Lung (tissue), 12 donors: Measurements from ENCODE around the gene ACTA2. TPM values are rescaled to one million over a fixed set of nuclear protein-coding genes. Genes with fewer than 3 reads are reported as not detected.

ENCODE experiments used
- ATAC-seq: fragments of 200-7000 bp; cut with Tn5 transposase; one replicate; pipeline ENCODE4 v1.9.1; 2020; ENCODE audit warnings: moderate number of reproducible peaks; ENCODE audit not compliant: insufficient read depth, low FRiP score
- DNase-seq, 3 donors: peaks; one replicate each; pipeline ENCODE4 v3.0.0-alpha.2; 2013 to 2017
- H3K27ac ChIP-seq, 2 donors: one replicate each; pipeline ENCODE4 v1.5.1; 2013; ENCODE audit warnings: mild to moderate bottlenecking in 2 of 2, moderate library complexity in 2 of 2, control low read depth in 1 of 2, inconsistent platforms in 1 of 2, low read depth in 1 of 2, low read length in 1 of 2
- H3K27me3 ChIP-seq, 3 donors: one replicate each; pipeline ENCODE4 v1.5.1; 2013; ENCODE audit warnings: low read length in 2 of 3; ENCODE audit not compliant: control insufficient read depth in 3 of 3, insufficient read depth in 3 of 3
- H3K36me3 ChIP-seq, 4 donors: one replicate each; pipeline ENCODE4 v1.5.1; 2013; ENCODE audit warnings: low read length in 4 of 4, mild to moderate bottlenecking in 1 of 4, moderate library complexity in 1 of 4; ENCODE audit not compliant: control insufficient read depth in 4 of 4, insufficient read depth in 4 of 4
- H3K4me1 ChIP-seq, 5 donors: one replicate each; pipeline ENCODE4 v1.5.1; 2013; ENCODE audit warnings: low read length in 5 of 5, mild to moderate bottlenecking in 2 of 5, moderate library complexity in 1 of 5; ENCODE audit not compliant: control insufficient read depth in 5 of 5, insufficient read depth in 5 of 5
- H3K4me3 ChIP-seq: one replicate; pipeline ENCODE4 v1.5.1; 2013; ENCODE audit warnings: mild to moderate bottlenecking, control low read depth, moderate library complexity
- H3K9ac ChIP-seq, 2 donors: one replicate each; pipeline ENCODE4 v1.5.1; 2013; ENCODE audit warnings: low read length in 2 of 2, control low read depth in 1 of 2; ENCODE audit not compliant: insufficient read depth in 1 of 2
- H3K9me3 ChIP-seq, 4 donors: one replicate each; pipeline ENCODE4 v1.5.1; 2013; ENCODE audit warnings: low read length in 3 of 4, mild to moderate bottlenecking in 1 of 4, moderate library complexity in 1 of 4; ENCODE audit not compliant: control insufficient read depth in 4 of 4, insufficient read depth in 3 of 4
- WGBS, 2 donors: extraction: QIAGEN DNeasy Blood & Tissue Kit; methylation state at CpG; one replicate each; pipeline ENCODE4 v1.1.7; 2013; 5-methylcytosine and 5-hydroxymethylcytosine counted together
- polyA plus RNA-seq, 2 donors: library from polyadenylated mRNA; stranded (reverse); fragments of 200-250 nt; gene quantifications; one replicate each; pipeline ENCODE4 v1.2.1, GENCODE V29; 2013
- total RNA-seq, 2 donors: library from RNA; depleted of rRNA in 1 of 2; stranded (reverse); fragments of >200 nt in 1 of 2; gene quantifications; one replicate each; pipeline ENCODE4 v1.2.1, GENCODE V29; 2014 to 2021
- TF ChIP-seq, protein P1 (sequence below): IDR thresholded peaks from 2 replicates; pipeline ENCODE4 v1.5.1; 2012; ENCODE audit warnings: mild to moderate bottlenecking; ENCODE audit errors: control extremely low read depth, extremely low read depth
- donor health status: control.
- donor health status: control.
- donor health status: Bipolar disorder and iron deficiency.
- donor health status: healthy.
- donor health status: DM: yes; HTN: yes; CAD: no.

ACTA2 gene
- total and polyA plus RNA-seq, 4 donors, result 186 to 485 (median 249) TPM

GRCh38 chr10:88927416-88927690 is 25.2 kb downstream of the ACTA2 start:
- Histone ChIP-seq H3K4me3 (no peak overlapping the region), H3K9ac (no peak overlapping the region), H3K36me3 (no peaks in the 10 kb centered on the region), H3K9me3 (no peaks in the 10 kb centered on the region), H3K27me3 (no peaks in the 10 kb centered on the region), H3K4me1 (peaks cover 0 to 28% (median 6%) of the 10 kb centered on the region in 5 donors), H3K27ac (peak overlapping the region in 1 of 2 donors; percentile 6)
- 82 to 86% methylated on average over 2 of the region's 2 CpGs for WGBS, 2 donors
- TF ChIP-seq, protein P1, sequence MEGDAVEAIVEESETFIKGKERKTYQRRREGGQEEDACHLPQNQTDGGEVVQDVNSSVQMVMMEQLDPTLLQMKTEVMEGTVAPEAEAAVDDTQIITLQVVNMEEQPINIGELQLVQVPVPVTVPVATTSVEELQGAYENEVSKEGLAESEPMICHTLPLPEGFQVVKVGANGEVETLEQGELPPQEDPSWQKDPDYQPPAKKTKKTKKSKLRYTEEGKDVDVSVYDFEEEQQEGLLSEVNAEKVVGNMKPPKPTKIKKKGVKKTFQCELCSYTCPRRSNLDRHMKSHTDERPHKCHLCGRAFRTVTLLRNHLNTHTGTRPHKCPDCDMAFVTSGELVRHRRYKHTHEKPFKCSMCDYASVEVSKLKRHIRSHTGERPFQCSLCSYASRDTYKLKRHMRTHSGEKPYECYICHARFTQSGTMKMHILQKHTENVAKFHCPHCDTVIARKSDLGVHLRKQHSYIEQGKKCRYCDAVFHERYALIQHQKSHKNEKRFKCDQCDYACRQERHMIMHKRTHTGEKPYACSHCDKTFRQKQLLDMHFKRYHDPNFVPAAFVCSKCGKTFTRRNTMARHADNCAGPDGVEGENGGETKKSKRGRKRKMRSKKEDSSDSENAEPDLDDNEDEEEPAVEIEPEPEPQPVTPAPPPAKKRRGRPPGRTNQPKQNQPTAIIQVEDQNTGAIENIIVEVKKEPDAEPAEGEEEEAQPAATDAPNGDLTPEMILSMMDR, result no peak
- DNase-seq (peak in 1 of 3 donors; percentile 35), ATAC-seq (no peak)

GRCh38 chr10:88926566-88927415 is 25.8 kb downstream of the ACTA2 start:
- TF ChIP-seq, protein P1, result no peak
- Histone ChIP-seq H3K27me3 (no peaks in the 10 kb centered on the region), H3K9me3 (no peaks in the 10 kb centered on the region), H3K4me3 (no peak overlapping the region), H3K27ac (peak overlapping the region in 1 of 2 donors; percentile 66), H3K4me1 (peaks cover 0 to 32% (median 6%) of the 10 kb centered on the region in 5 donors), H3K36me3 (no peaks in the 10 kb centered on the region), H3K9ac (peak overlapping the region in 1 of 2 donors; percentile 59)
- ATAC-seq (peak; percentile 75), DNase-seq (peak; percentile 75 to 98 (median 98))
- 53 to 61% methylated on average over 6 of the region's 6 CpGs for WGBS, 2 donors

- ATAC-seq (no peak), DNase-seq (no peak)
- Histone ChIP-seq H3K36me3 (no peaks in the 10 kb centered on the region), H3K9ac (no peak overlapping the region), H3K27me3 (no peaks in the 10 kb centered on the region), H3K4me3 (no peak overlapping the region), H3K27ac (no peak overlapping the region), H3K9me3 (no peaks in the 10 kb centered on the region), H3K4me1 (peaks cover 0 to 60% (median 6%) of the 10 kb centered on the region in 5 donors)
- TF ChIP-seq, protein P1, result no peak
Measured at GRCh38 chr10:88923520-88923919, 29.1 kb downstream of the ACTA2 start.
